Peyer's patch (tissue), 4 donors: ENCODE measurements around the gene PDE10A.

Source experiments
- POLR2A ChIP-seq, 2 donors: fragments of 450-650 bp; IDR thresholded peaks; one replicate each; pipeline ENCODE4 v1.5.1; 2017; ENCODE audit warnings: antibody characterized with exemption in 2 of 2, mild to moderate bottlenecking in 2 of 2, moderate library complexity in 2 of 2
- TF ChIP-seq, protein P1 (sequence below), 6 experiments: fragments of 450-650 bp in 4 of 6; fragments of 200-600 bp in 2 of 6; sonication (generic) in 1 of 6; IDR thresholded peaks; one replicate each; pipeline ENCODE4 v1.5.1; 2017 to 2019; ENCODE audit warnings: antibody characterized with exemption in 6 of 6, mild to moderate bottlenecking in 3 of 6, moderate library complexity in 1 of 6

DNA sequence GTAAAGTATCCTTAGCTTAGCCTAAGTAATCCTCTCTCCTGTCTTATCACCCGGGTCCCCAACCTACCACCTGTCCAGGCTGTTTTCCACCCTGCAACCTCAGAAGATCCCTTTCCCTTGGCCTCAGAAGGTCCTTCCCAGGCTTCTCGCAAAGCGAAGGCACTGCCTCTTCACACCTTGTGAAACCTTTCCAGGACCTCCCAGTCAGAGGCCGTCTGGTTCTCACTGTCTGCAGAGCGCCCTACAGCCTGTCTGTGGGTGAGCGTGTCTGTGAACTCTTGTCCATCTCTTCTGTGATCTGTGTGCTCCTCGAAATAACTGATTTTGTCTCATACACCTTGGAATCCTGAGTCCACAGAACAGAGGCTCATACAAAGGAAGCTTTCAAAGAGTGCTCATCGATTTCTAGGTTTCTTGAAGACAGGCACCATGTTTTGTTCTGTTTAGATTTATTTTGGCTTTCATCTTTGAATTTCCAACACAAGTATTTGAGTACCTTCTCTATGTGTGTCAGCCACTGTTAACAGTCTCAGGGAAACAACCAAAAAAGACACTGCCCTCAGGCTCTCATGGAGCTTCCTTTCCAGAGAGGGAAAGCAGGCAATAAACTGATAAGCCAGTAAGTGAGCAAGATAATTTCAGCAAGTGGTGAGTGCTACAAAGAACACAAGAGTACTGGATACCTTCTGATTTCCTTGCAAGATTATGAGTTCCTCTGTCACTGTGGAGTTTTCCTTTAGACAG, 6.3 kb downstream of the PDE10A start:
- TF ChIP-seq, protein P1, sequence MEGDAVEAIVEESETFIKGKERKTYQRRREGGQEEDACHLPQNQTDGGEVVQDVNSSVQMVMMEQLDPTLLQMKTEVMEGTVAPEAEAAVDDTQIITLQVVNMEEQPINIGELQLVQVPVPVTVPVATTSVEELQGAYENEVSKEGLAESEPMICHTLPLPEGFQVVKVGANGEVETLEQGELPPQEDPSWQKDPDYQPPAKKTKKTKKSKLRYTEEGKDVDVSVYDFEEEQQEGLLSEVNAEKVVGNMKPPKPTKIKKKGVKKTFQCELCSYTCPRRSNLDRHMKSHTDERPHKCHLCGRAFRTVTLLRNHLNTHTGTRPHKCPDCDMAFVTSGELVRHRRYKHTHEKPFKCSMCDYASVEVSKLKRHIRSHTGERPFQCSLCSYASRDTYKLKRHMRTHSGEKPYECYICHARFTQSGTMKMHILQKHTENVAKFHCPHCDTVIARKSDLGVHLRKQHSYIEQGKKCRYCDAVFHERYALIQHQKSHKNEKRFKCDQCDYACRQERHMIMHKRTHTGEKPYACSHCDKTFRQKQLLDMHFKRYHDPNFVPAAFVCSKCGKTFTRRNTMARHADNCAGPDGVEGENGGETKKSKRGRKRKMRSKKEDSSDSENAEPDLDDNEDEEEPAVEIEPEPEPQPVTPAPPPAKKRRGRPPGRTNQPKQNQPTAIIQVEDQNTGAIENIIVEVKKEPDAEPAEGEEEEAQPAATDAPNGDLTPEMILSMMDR (IDR thresholded peaks at IDR 0.05), result no peak
- TF ChIP-seq POLR2A (IDR thresholded peaks at IDR 0.05), result no peak
